Hepatocyte (in vitro differentiated cells): Measurements from ENCODE around the gene XXYLT1.
"Not testable (repeated sequence)": the region's sequence is repeated elsewhere in the genome, so short reads cannot be mapped to it uniquely, and the experiment has no call there.

Experiments used
- EZH2 ChIP-seq: fragments of 200-600 bp; sonication (generic); IDR thresholded peaks from 2 replicates; pipeline ENCODE4 v1.6.1; 2016; ENCODE audit warnings: antibody characterized with exemption, mild to moderate bottlenecking, borderline replicate concordance
- EZH2phosphoT487 ChIP-seq: fragments of 200-600 bp; sonication (generic); IDR thresholded peaks from one replicate; pipeline ENCODE4 v1.6.1; 2018; ENCODE audit warnings: antibody characterized with exemption, mild to moderate bottlenecking, low read depth, moderate library complexity; ENCODE audit not compliant: unreplicated experiment, severe bottlenecking
- TF ChIP-seq, protein P1 (sequence below): fragments of 200-600 bp; sonication (generic); IDR thresholded peaks from 2 replicates; pipeline ENCODE4 v1.5.1; 2016; ENCODE audit warnings: antibody characterized with exemption, mild to moderate bottlenecking; ENCODE audit not compliant: poor library complexity

DNA sequence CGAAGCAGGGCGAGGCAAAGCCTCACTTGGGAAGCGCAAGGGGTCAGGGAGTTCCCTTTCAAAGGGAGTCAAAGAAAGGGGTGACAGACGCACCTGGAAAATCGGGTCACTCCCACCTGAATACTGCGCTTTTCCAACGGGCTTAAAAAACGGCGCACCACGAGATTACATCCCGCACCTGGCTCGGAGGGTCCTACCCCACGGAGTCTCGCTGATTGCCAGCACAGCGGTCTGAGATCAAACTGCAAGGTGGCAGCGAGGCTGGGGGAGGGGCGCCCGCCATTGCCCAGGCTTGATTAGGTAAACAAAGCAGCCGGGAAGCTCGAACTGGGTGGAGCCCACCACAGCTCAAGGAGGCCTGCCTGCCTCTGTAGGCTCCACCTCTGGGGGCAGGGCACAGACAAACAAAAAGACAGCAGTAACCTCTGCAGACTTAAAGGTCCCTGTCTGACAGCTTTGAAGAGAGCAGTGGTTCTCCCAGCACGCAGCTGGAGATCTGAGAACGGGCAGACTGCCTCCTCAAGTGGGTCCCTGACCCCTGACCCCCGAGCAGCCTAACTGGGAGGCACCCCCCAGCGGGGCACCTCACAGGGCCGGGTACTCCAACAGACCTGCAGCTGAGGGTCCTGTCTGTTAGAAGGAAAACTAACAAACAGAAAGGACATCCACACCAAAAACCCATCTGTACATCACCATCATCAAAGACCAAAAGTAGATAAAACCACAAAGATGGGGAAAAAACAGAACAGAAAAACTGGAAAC lies 182.9 kb downstream of the XXYLT1 start:
- TF ChIP-seq, protein P1, sequence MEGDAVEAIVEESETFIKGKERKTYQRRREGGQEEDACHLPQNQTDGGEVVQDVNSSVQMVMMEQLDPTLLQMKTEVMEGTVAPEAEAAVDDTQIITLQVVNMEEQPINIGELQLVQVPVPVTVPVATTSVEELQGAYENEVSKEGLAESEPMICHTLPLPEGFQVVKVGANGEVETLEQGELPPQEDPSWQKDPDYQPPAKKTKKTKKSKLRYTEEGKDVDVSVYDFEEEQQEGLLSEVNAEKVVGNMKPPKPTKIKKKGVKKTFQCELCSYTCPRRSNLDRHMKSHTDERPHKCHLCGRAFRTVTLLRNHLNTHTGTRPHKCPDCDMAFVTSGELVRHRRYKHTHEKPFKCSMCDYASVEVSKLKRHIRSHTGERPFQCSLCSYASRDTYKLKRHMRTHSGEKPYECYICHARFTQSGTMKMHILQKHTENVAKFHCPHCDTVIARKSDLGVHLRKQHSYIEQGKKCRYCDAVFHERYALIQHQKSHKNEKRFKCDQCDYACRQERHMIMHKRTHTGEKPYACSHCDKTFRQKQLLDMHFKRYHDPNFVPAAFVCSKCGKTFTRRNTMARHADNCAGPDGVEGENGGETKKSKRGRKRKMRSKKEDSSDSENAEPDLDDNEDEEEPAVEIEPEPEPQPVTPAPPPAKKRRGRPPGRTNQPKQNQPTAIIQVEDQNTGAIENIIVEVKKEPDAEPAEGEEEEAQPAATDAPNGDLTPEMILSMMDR: not testable (repeated sequence)
- not testable (repeated sequence) for TF ChIP-seq EZH2, EZH2phosphoT487
